HEK293 (cell line): Measurements from ENCODE around the gene COMP.
A peak's percentile ranks its signal among the peaks of the same experiment; 100 is the strongest.

ENCODE experiments used
- CTCF ChIA-PET: fragments of 350-600 bp; formaldehyde crosslinking; extraction: SDS; loops from one replicate; lab custom pipeline; 2021; ENCODE audit warnings: antibody characterized with exemption; lab: Yijun Ruan, JAX
- POLR2A ChIA-PET: fragments of 300-600 bp; formaldehyde crosslinking; extraction: SDS; loops from one replicate; lab custom pipeline; 2020; ENCODE audit warnings: antibody characterized with exemption, inconsistent platforms; lab: Yijun Ruan, JAX
- H3K27ac ChIP-seq: fragments of 200-500 bp; sonication (Bioruptor generic); 2 replicates; pipeline ENCODE4 v1.5.1; 2014; ENCODE audit warnings: low read depth, low read length, control low read depth, inconsistent platforms; ENCODE audit errors: extremely low read depth
- H3K36me3 ChIP-seq, 2 experiments: fragments of 200-500 bp in 1 of 2; sonication (Bioruptor generic) in 1 of 2; 1 replicate in 1 of 2; 2 replicates in 1 of 2; pipeline ENCODE4 v1.5.1; 2014 to 2017; ENCODE audit warnings: inconsistent platforms in 2 of 2, low read length in 2 of 2; ENCODE audit not compliant: control insufficient read depth in 2 of 2, insufficient read depth in 1 of 2
- H3K4me1 ChIP-seq: fragments of 200-500 bp; sonication (Bioruptor generic); 2 replicates; pipeline ENCODE4 v1.5.1; 2014; ENCODE audit warnings: mild to moderate bottlenecking, low read length, inconsistent platforms; ENCODE audit not compliant: control insufficient read depth, insufficient read depth
- H3K4me3 ChIP-seq: 2 replicates; pipeline ENCODE4 v1.5.1; 2011; ENCODE audit warnings: low read depth, mild to moderate bottlenecking, control low read depth, low read length, moderate library complexity
- H3K9me3 ChIP-seq: fragments of 200-500 bp; sonication (Bioruptor generic); 2 replicates; pipeline ENCODE4 v1.5.1; 2014; ENCODE audit warnings: low read depth, low read length, inconsistent platforms; ENCODE audit not compliant: control insufficient read depth, insufficient read depth
- GLI2 ChIP-seq: fragments of 450-650 bp; formaldehyde crosslinking; IDR thresholded peaks from 2 replicates; pipeline ENCODE4; 2017; ENCODE audit warnings: missing biosample characterization, missing genetic modification characterization, low read depth, borderline replicate concordance
- GLIS1 ChIP-seq: fragments of 450-650 bp; formaldehyde crosslinking; IDR thresholded peaks from 2 replicates; pipeline ENCODE4 v1.5.1; 2016; ENCODE audit warnings: missing biosample characterization, missing genetic modification characterization
- MEIS1 ChIP-seq: sonication (generic); formaldehyde crosslinking; IDR thresholded peaks from 2 replicates; pipeline ENCODE4 v1.8.1; 2022; ENCODE audit warnings: missing genetic modification reagents, mild to moderate bottlenecking, borderline replicate concordance
- ZFHX2 ChIP-seq: fragments of 450-650 bp; formaldehyde crosslinking; conservative IDR thresholded peaks from 2 replicates; pipeline ENCODE4 v1.5.1; 2016; ENCODE audit warnings: missing biosample characterization, missing genetic modification characterization
- ZNF274 ChIP-seq, 2 experiments: fragments of 200-500 bp in 1 of 2; fragments of 450-650 bp in 1 of 2; sonication (Bioruptor generic) in 1 of 2; formaldehyde crosslinking in 1 of 2; IDR thresholded peaks; 2 replicates each; pipeline versions ENCODE4 v1.5.1 to v1.6.1; 2014 to 2016; ENCODE audit warnings: borderline replicate concordance in 1 of 2, inconsistent platforms in 1 of 2, low read length in 1 of 2, missing biosample characterization in 1 of 2, missing genetic modification characterization in 1 of 2
- ZNF37A ChIP-seq: fragments of 450-650 bp; IDR thresholded peaks from 2 replicates; pipeline ENCODE4 v1.5.1; 2018; ENCODE audit warnings: missing biosample characterization, missing genetic modification characterization
- ZNF514 ChIP-seq: fragments of 450-650 bp; formaldehyde crosslinking; IDR thresholded peaks from 2 replicates; pipeline ENCODE4 v1.5.1; 2016; ENCODE audit warnings: missing biosample characterization, missing genetic modification characterization
- ZNF521 ChIP-seq: fragments of 450-650 bp; formaldehyde crosslinking; IDR thresholded peaks from 2 replicates; pipeline ENCODE4 v1.5.1; 2017; ENCODE audit warnings: missing biosample characterization, mild to moderate bottlenecking, missing genetic modification characterization
- ZNF530 ChIP-seq: fragments of 450-650 bp; formaldehyde crosslinking; IDR thresholded peaks from 2 replicates; pipeline ENCODE4 v1.5.1; 2016; ENCODE audit warnings: low read depth, missing biosample characterization, missing genetic modification characterization
- ZNF610 ChIP-seq: fragments of 450-650 bp; formaldehyde crosslinking; IDR thresholded peaks from 2 replicates; pipeline ENCODE4 v1.5.1; 2016; ENCODE audit warnings: missing biosample characterization, missing genetic modification characterization, borderline replicate concordance
- ZNF776 ChIP-seq: fragments of 450-650 bp; formaldehyde crosslinking; IDR thresholded peaks from 2 replicates; pipeline ENCODE4 v1.5.0; 2017; ENCODE audit warnings: missing biosample characterization, missing genetic modification characterization, borderline replicate concordance
- ZNF837 ChIP-seq: fragments of 450-650 bp; formaldehyde crosslinking; IDR thresholded peaks from 2 replicates; pipeline ENCODE4 v1.5.1; 2016; ENCODE audit warnings: missing biosample characterization, missing genetic modification characterization
- TF ChIP-seq, protein P1 (sequence below): fragments of 450-650 bp; formaldehyde crosslinking; IDR thresholded peaks from 2 replicates; pipeline ENCODE4 v1.5.0; 2017; ENCODE audit warnings: missing biosample characterization, missing genetic modification characterization, borderline replicate concordance
- TF ChIP-seq, protein P2 (sequence below): fragments of 450-650 bp; formaldehyde crosslinking; IDR thresholded peaks from 2 replicates; pipeline ENCODE4 v1.5.1; 2016; ENCODE audit warnings: missing biosample characterization, missing genetic modification characterization, borderline replicate concordance
- TF ChIP-seq, protein P3 (sequence below): fragments of 450-650 bp; formaldehyde crosslinking; IDR thresholded peaks from 2 replicates; pipeline ENCODE4 v1.5.1; 2016; ENCODE audit warnings: missing biosample characterization, missing genetic modification characterization
- TF ChIP-seq, protein P4 (sequence below): sonication (generic); formaldehyde crosslinking; IDR thresholded peaks from 2 replicates; pipeline ENCODE4 v1.8.1; 2022; ENCODE audit warnings: mild to moderate bottlenecking, moderate library complexity, missing genetic modification reagents

Gene COMP

DNA sequence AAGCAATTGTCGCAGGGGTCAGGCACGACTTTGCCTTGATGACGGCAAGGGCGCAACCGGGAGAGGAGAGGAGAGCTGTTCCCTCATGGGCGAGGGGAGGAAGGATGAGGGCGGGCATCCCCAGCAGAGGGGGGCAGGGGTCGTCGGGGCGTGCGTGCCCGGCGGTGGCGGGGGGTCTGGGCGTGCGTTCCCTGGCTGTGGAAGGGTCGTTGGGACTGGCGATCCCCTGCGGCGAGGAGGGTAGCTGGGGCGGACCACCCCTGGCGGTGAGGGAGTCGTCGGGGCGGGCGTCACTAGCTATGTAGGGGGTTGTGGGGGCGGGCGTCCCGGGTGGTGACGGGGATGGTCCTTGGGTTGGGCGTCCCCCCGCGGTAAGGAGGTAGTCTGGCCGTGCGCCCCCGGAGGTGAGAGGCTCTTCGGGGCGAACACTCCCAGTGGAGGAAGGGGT is 1.7 kb downstream of the COMP start (continued):
- TF ChIP-seq, protein P1, sequence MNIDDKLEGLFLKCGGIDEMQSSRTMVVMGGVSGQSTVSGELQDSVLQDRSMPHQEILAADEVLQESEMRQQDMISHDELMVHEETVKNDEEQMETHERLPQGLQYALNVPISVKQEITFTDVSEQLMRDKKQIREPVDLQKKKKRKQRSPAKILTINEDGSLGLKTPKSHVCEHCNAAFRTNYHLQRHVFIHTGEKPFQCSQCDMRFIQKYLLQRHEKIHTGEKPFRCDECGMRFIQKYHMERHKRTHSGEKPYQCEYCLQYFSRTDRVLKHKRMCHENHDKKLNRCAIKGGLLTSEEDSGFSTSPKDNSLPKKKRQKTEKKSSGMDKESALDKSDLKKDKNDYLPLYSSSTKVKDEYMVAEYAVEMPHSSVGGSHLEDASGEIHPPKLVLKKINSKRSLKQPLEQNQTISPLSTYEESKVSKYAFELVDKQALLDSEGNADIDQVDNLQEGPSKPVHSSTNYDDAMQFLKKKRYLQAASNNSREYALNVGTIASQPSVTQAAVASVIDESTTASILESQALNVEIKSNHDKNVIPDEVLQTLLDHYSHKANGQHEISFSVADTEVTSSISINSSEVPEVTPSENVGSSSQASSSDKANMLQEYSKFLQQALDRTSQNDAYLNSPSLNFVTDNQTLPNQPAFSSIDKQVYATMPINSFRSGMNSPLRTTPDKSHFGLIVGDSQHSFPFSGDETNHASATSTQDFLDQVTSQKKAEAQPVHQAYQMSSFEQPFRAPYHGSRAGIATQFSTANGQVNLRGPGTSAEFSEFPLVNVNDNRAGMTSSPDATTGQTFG (tag by site-specific recombination) = no peak
- TF ChIP-seq ZNF837 (tag by site-specific recombination) (no peak), ZFHX2 (tag by site-specific recombination) (peak; percentile 45; the same call in 1 of the 2 replicates), ZNF521 (tag by site-specific recombination) (no peak), GLIS1 (tag by site-specific recombination) (no peak), ZNF514 (tag by site-specific recombination) (no peak), ZNF274 (IDR thresholded peaks at IDR 0.05; ENCODE audit: low read length) (no peak), ZNF274 (tag by site-specific recombination; IDR thresholded peaks at IDR 0.05; ENCODE audit: borderline replicate concordance) (no peak), ZNF530 (tag by site-specific recombination) (no peak)
- TF ChIP-seq, protein P2, sequence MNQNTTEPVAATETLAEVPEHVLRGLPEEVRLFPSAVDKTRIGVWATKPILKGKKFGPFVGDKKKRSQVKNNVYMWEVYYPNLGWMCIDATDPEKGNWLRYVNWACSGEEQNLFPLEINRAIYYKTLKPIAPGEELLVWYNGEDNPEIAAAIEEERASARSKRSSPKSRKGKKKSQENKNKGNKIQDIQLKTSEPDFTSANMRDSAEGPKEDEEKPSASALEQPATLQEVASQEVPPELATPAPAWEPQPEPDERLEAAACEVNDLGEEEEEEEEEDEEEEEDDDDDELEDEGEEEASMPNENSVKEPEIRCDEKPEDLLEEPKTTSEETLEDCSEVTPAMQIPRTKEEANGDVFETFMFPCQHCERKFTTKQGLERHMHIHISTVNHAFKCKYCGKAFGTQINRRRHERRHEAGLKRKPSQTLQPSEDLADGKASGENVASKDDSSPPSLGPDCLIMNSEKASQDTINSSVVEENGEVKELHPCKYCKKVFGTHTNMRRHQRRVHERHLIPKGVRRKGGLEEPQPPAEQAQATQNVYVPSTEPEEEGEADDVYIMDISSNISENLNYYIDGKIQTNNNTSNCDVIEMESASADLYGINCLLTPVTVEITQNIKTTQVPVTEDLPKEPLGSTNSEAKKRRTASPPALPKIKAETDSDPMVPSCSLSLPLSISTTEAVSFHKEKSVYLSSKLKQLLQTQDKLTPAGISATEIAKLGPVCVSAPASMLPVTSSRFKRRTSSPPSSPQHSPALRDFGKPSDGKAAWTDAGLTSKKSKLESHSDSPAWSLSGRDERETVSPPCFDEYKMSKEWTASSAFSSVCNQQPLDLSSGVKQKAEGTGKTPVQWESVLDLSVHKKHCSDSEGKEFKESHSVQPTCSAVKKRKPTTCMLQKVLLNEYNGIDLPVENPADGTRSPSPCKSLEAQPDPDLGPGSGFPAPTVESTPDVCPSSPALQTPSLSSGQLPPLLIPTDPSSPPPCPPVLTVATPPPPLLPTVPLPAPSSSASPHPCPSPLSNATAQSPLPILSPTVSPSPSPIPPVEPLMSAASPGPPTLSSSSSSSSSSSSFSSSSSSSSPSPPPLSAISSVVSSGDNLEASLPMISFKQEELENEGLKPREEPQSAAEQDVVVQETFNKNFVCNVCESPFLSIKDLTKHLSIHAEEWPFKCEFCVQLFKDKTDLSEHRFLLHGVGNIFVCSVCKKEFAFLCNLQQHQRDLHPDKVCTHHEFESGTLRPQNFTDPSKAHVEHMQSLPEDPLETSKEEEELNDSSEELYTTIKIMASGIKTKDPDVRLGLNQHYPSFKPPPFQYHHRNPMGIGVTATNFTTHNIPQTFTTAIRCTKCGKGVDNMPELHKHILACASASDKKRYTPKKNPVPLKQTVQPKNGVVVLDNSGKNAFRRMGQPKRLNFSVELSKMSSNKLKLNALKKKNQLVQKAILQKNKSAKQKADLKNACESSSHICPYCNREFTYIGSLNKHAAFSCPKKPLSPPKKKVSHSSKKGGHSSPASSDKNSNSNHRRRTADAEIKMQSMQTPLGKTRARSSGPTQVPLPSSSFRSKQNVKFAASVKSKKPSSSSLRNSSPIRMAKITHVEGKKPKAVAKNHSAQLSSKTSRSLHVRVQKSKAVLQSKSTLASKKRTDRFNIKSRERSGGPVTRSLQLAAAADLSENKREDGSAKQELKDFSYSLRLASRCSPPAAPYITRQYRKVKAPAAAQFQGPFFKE (tag by site-specific recombination) = no peak
- TF ChIP-seq, protein P3, sequence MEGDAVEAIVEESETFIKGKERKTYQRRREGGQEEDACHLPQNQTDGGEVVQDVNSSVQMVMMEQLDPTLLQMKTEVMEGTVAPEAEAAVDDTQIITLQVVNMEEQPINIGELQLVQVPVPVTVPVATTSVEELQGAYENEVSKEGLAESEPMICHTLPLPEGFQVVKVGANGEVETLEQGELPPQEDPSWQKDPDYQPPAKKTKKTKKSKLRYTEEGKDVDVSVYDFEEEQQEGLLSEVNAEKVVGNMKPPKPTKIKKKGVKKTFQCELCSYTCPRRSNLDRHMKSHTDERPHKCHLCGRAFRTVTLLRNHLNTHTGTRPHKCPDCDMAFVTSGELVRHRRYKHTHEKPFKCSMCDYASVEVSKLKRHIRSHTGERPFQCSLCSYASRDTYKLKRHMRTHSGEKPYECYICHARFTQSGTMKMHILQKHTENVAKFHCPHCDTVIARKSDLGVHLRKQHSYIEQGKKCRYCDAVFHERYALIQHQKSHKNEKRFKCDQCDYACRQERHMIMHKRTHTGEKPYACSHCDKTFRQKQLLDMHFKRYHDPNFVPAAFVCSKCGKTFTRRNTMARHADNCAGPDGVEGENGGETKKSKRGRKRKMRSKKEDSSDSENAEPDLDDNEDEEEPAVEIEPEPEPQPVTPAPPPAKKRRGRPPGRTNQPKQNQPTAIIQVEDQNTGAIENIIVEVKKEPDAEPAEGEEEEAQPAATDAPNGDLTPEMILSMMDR (tag by site-specific recombination) = peak; percentile 48

DNA sequence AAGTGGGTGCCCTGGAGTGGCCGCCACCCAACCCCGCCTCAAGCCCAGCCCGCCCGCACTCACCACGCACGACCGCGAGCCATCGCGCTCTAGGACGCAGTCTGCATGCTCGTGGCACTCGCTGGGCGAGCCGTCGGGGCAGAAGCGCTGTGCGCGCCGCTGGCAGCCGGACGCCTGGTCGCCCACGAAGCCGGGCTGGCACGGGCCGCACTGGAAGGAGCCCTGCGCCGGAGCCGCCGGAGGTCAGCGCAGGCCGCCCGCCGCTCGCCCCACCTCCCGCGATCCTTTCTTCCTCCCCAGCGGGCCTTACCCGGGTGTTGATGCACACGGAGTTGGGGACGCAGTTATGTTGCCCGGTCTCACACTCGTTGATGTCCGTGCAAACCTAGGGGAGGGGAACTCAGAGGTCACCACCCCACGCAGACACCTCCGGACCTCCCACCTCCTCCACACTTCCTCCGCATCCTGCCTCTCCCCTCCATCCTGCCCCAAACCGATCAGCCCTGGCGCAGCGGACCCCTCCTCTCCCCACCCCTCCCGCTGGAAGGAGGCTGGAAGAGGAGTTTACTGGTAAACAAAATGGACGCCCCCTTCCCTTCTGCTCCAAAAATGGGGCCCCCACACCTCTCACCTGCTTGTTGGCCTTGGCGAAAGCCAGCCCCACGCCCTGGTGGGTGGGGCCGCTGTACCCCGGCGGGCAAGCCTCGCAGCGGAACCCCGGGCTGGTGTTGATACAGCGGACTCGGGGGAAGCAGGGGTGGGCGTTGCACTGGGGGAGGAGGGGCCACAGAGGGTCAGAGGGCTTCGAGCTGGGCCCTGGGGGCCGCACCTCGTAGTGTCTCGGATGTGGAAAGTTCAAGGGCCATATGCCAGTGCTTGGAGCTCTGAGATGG is 2.3 kb downstream of the COMP start:
- POLR2A ChIA-PET = interaction anchor here (0.6 kb wide), 1 partner anchor 13 kb away, joined by 3 read pairs; no protein-coding TSS in a partner anchor
- Histone ChIP-seq H3K9me3 (no peaks in the 10 kb centered on the region), H3K4me3 (no peak overlapping the region), H3K36me3 (no peaks in the 10 kb centered on the region)
- CTCF ChIA-PET = interaction anchor here (0.5 to 0.9 kb wide), 2 partner anchors 58 to 196 kb away, joined by 3 read pairs; no protein-coding TSS in a partner anchor
- TF ChIP-seq, protein P4, sequence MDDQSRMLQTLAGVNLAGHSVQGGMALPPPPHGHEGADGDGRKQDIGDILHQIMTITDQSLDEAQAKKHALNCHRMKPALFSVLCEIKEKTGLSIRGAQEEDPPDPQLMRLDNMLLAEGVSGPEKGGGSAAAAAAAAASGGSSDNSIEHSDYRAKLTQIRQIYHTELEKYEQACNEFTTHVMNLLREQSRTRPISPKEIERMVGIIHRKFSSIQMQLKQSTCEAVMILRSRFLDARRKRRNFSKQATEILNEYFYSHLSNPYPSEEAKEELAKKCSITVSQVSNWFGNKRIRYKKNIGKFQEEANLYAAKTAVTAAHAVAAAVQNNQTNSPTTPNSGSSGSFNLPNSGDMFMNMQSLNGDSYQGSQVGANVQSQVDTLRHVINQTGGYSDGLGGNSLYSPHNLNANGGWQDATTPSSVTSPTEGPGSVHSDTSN (CRISPR knock-in tag) = 0 out of 2 replicates have a peak, but pooled peaks have one; percentile 2
- TF ChIP-seq ZNF514 (tag by site-specific recombination) (no peak), ZNF776 (no peak), ZNF37A (no peak), ZNF610 (no peak), MEIS1 (CRISPR knock-in tag) (no peak), GLI2 (no peak), ZFHX2 (tag by site-specific recombination) (peak; percentile 21; the same call in 1 of the 2 replicates)
- TF ChIP-seq, all 188 proteins: peak for 2
- Histone ChIP-seq H3K4me1 (peaks cover 4% of the 10 kb centered on the region), H3K27ac (no peak overlapping the region)
